BJ (cell line): ENCODE measurements around the gene DLL1. TPM values are rescaled to one million over a fixed set of nuclear protein-coding genes. Genes with fewer than 3 reads are reported as not detected.
"Not testable (repeated sequence)": the region's sequence is repeated elsewhere in the genome, so short reads cannot be mapped to it uniquely, and the experiment has no call there.

Experiments
- CTCF ChIA-PET: fragments of 350-600 bp; formaldehyde crosslinking; extraction: SDS; loops from one replicate; lab custom pipeline; 2021; ENCODE audit warnings: antibody characterized with exemption, inconsistent platforms; lab: Yijun Ruan, JAX
- POLR2A ChIA-PET: fragments of 300-600 bp; sonication (Branson Sonifier 250); formaldehyde crosslinking; extraction: SDS; loops from one replicate; lab custom pipeline; 2021; ENCODE audit warnings: antibody characterized with exemption; lab: Charles Lee
- DNase-seq: peaks from one replicate; pipeline ENCODE4 v3.0.0-alpha.2; 2011; ENCODE audit warnings: low read depth
- H3K27me3 ChIP-seq: 2 replicates; pipeline ENCODE4 v1.6.0; 2011; ENCODE audit warnings: low read length; ENCODE audit not compliant: control insufficient read depth, insufficient read depth
- H3K36me3 ChIP-seq: 2 replicates; pipeline ENCODE4 v1.5.1; 2011; ENCODE audit warnings: low read length; ENCODE audit not compliant: control insufficient read depth, insufficient read depth
- H3K4me3 ChIP-seq: 2 replicates; pipeline ENCODE4 v1.5.1; 2011; ENCODE audit warnings: low read depth, mild to moderate bottlenecking, control low read depth, low read length
- CTCF ChIP-seq: IDR thresholded peaks from 2 replicates; pipeline ENCODE4 v1.5.1; 2011; ENCODE audit warnings: low read depth, mild to moderate bottlenecking, control low read depth, inconsistent platforms, low read length, moderate library complexity; ENCODE audit not compliant: insufficient read depth
- polyA minus RNA-seq: library from RNA; depleted of rRNA, polyadenylated mRNA; stranded (reverse); fragments of >200 nt; gene quantifications from 2 replicates; pipeline ENCODE4 v1.2.3, GENCODE V29; 2011; rRNA and poly(A)+ RNA removed
- polyA plus RNA-seq: library from polyadenylated mRNA; depleted of rRNA; stranded (reverse); fragments of >200 nt; gene quantifications from 2 replicates; pipeline ENCODE4 v1.2.3, GENCODE V29; 2011; rRNA removed

The DLL1 gene
- polyA plus RNA-seq (0.29 and 0.53 TPM in 2 replicates), polyA minus RNA-seq (0.14 and 0.15 TPM in 2 replicates)

- TF ChIP-seq CTCF = no peak
- Histone ChIP-seq H3K36me3 (no peaks in the 10 kb centered on the region), H3K4me3 (peak within 1 kb of the TSS; percentile 50), H3K27me3 (peaks cover 32% of the 10 kb centered on the region)
- no peak for DNase-seq
- POLR2A ChIA-PET = no interaction called here
- CTCF ChIA-PET = interaction anchor here (1.7 kb wide), 1 partner anchor 18 kb away, joined by 4 read pairs; no protein-coding TSS in a partner anchor
Observed at GRCh38 chr6:170290296-170291128, at the start of gene DLL1. Gene DLL1, minus strand, starts transcription at chr6:170291078. Its CDS starts 939 bp downstream, at chr6:170290139.

DNA sequence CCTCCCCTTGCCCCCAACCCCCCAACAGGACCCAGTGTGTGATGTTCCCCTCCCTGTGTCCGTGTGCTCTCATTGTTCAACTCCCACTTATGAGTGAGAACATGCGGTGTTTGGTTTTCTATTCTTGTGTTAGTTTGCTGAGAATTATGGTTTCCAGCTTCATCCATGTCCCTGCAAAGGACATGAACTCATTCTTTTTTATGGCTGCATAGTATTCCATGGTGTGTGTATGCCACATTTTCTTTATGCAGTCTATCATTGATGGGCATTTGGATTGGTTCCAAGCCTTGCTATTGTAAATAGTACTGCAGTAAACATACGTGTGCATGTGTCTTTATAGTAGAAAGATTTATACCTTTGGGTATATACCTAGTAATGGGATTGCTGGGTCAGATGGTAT is 44.3 kb upstream of the DLL1 start:
- CTCF ChIA-PET, POLR2A ChIA-PET: not testable (repeated sequence)

GRCh38 chr6:170329321-170329720 is 38.4 kb upstream of the DLL1 start:
- TF ChIP-seq CTCF = no peak
- POLR2A ChIA-PET = no interaction called here

More for the DNA sequence above, 44.3 kb upstream of the DLL1 start:
- not testable (repeated sequence) for DNase-seq, H3K27me3 ChIP-seq, H3K36me3 ChIP-seq, H3K4me3 ChIP-seq

GRCh38 chr6:170317718-170318117 is 26.8 kb upstream of the DLL1 start:
- peaks cover 4% of the 10 kb centered on the region for H3K36me3 ChIP-seq
- no peak for TF ChIP-seq CTCF

More at GRCh38 chr6:170329321-170329720, 38.4 kb upstream of the DLL1 start:
- Histone ChIP-seq H3K4me3 (no peak overlapping the region), H3K27me3 (no peaks in the 10 kb centered on the region), H3K36me3 (peaks cover 10% of the 10 kb centered on the region)
- DNase-seq = no peak
- CTCF ChIA-PET = no interaction called here

GRCh38 chr6:170317076-170317475 is 26.2 kb upstream of the DLL1 start:
- TF ChIP-seq CTCF = no peak
- no peaks in the 10 kb centered on the region for H3K27me3 ChIP-seq
- no peak overlapping the region for H3K4me3 ChIP-seq
- H3K36me3 ChIP-seq = peaks cover 4% of the 10 kb centered on the region
- CTCF ChIA-PET = no interaction called here
- POLR2A ChIA-PET = no interaction called here
- DNase-seq = no peak

More at GRCh38 chr6:170317718-170318117, 26.8 kb upstream of the DLL1 start:
- H3K27me3 ChIP-seq = no peaks in the 10 kb centered on the region
- DNase-seq = no peak
- CTCF ChIA-PET = interaction anchor here (1.0 kb wide), 1 partner anchor 486 kb away, joined by 3 read pairs; no protein-coding TSS in a partner anchor
- POLR2A ChIA-PET = no interaction called here
- no peak overlapping the region for H3K4me3 ChIP-seq
